SK-N-SH (cell line): ENCODE measurements around the gene SHC3. TPM values are rescaled to one million over a fixed set of nuclear protein-coding genes. Genes with fewer than 3 reads are reported as not detected.

Experiments
- CTCF ChIA-PET: fragments of 300-600, 350-600 bp; formaldehyde crosslinking; extraction: SDS; loops from one replicate; lab custom pipeline; 2021; lab: Yijun Ruan, JAX
- POLR2A ChIA-PET: fragments of 350-600 bp; sonication (Branson Sonifier 250); formaldehyde crosslinking; extraction: SDS; loops from one replicate; lab custom pipeline; 2020; ENCODE audit warnings: antibody characterized with exemption, inconsistent platforms; lab: Yijun Ruan, JAX
- DNase-seq: peaks from one replicate; pipeline ENCODE4 v3.0.0; 2012
- H2AFZ ChIP-seq: fragments of 200-600 bp; sonication (generic); 2 replicates; pipeline ENCODE4 v1.8.1; 2016; ENCODE audit warnings: antibody characterized with exemption, mild to moderate bottlenecking, low read depth
- H3F3A ChIP-seq: fragments of 200-600 bp; sonication (generic); replicated peaks from 2 replicates; pipeline ENCODE3; 2016; ENCODE audit warnings: antibody characterized with exemption, mild to moderate bottlenecking; ENCODE audit not compliant: insufficient read depth
- H3K27ac ChIP-seq, 2 experiments: fragments of 200-500 bp in 1 of 2; fragments of 200-600 bp in 1 of 2; sonication (Bioruptor generic) in 1 of 2; sonication (generic), shearing (Covaris generic) in 1 of 2; 2 replicates each; pipeline versions ENCODE4 v1.5.1 to v1.6.1; 2014 to 2016; ENCODE audit warnings: low read depth in 2 of 2, inconsistent platforms in 1 of 2, low read length in 1 of 2, mild to moderate bottlenecking in 1 of 2, mixed read lengths in 1 of 2
- H3K27me3 ChIP-seq: fragments of 200-600 bp; sonication (generic), shearing (Covaris generic); 2 replicates; pipeline ENCODE4 v1.6.1; 2016; ENCODE audit warnings: mixed run types; ENCODE audit not compliant: insufficient read depth
- H3K36me3 ChIP-seq, 2 experiments: fragments of 200-500 bp in 1 of 2; fragments of 200-600 bp in 1 of 2; sonication (Bioruptor generic) in 1 of 2; sonication (generic) in 1 of 2; replicated peaks in 1 of 2; 2 replicates each; pipeline versions ENCODE3 to v1.5.1; 2014 to 2016; ENCODE audit warnings: low read length in 1 of 2, mild to moderate bottlenecking in 1 of 2; ENCODE audit not compliant: insufficient read depth in 2 of 2, control insufficient read depth in 1 of 2
- H3K4me1 ChIP-seq, 2 experiments: fragments of 200-500 bp in 1 of 2; fragments of 200-600 bp in 1 of 2; sonication (Bioruptor generic) in 1 of 2; sonication (generic), shearing (Covaris generic) in 1 of 2; 2 replicates each; pipeline versions ENCODE4 v1.5.1 to v1.6.1; 2014 to 2016; ENCODE audit warnings: low read depth in 1 of 2, low read length in 1 of 2, mixed run types in 1 of 2; ENCODE audit not compliant: insufficient read depth in 2 of 2, control insufficient read depth in 1 of 2
- H3K4me2 ChIP-seq: fragments of 200-600 bp; sonication (generic), shearing (Covaris generic); 2 replicates; pipeline ENCODE4 v1.6.1; 2017; ENCODE audit warnings: mixed run types
- H3K4me3 ChIP-seq, 2 experiments: fragments of 200-500 bp in 1 of 2; fragments of 200-600 bp in 1 of 2; sonication (Bioruptor generic) in 1 of 2; sonication (generic), shearing (Covaris generic) in 1 of 2; 2 replicates each; pipeline versions ENCODE4 v1.5.1 to v1.8.1; 2014 to 2016; ENCODE audit warnings: low read depth in 2 of 2, inconsistent platforms in 1 of 2, low read length in 1 of 2, mild to moderate bottlenecking in 1 of 2, mixed read lengths in 1 of 2, moderate library complexity in 1 of 2
- H3K79me2 ChIP-seq: fragments of 200-600 bp; sonication (generic); 2 replicates; pipeline ENCODE4 v1.8.1; 2017; ENCODE audit warnings: mild to moderate bottlenecking; ENCODE audit not compliant: insufficient read depth
- H3K9ac ChIP-seq: fragments of 200-600 bp; sonication (generic); 2 replicates; pipeline ENCODE4 v1.6.1; 2017; ENCODE audit warnings: mixed run types
- H3K9me2 ChIP-seq: fragments of 200-600 bp; sonication (generic); 2 replicates; pipeline ENCODE4 v1.6.1; 2017; ENCODE audit warnings: mixed run types
- H3K9me3 ChIP-seq: fragments of 200-600 bp; sonication (generic); 2 replicates; pipeline ENCODE4 v1.6.1; 2017; ENCODE audit warnings: mixed run types, mild to moderate bottlenecking, moderate library complexity
- H4K20me1 ChIP-seq: fragments of 200-600 bp; sonication (generic); 2 replicates; pipeline ENCODE4 v1.6.1; 2017; ENCODE audit warnings: mild to moderate bottlenecking, mixed run types; ENCODE audit not compliant: insufficient read depth
- CHD2 ChIP-seq: fragments of 150-350 bp; IDR thresholded peaks from 2 replicates; pipeline ENCODE4 v1.6.1; 2018; ENCODE audit warnings: low read length; ENCODE audit not compliant: partially characterized antibody
- CTCF ChIP-seq: fragments of 200-600 bp; sonication (generic); IDR thresholded peaks from 2 replicates; pipeline ENCODE4 v1.6.1; 2017; ENCODE audit warnings: antibody characterized with exemption, mild to moderate bottlenecking, moderate library complexity
- ELF1 ChIP-seq: IDR thresholded peaks from 2 replicates; pipeline ENCODE4 v1.4.0; 2012
- EZH2phosphoT487 ChIP-seq: fragments of 200-600 bp; sonication (generic); IDR thresholded peaks from 2 replicates; pipeline ENCODE4 v1.6.1; 2017; ENCODE audit warnings: low read depth, mixed run types, mild to moderate bottlenecking, antibody characterized with exemption, moderate library complexity, borderline replicate concordance
- FOSL2 ChIP-seq: IDR thresholded peaks from 2 replicates; pipeline ENCODE4 v1.4.0; 2012; ENCODE audit warnings: low read depth, mild to moderate bottlenecking, moderate library complexity, borderline replicate concordance
- FOXJ3 ChIP-seq: sonication (generic); formaldehyde crosslinking; IDR thresholded peaks from 2 replicates; pipeline ENCODE4 v1.5.1; 2020; ENCODE audit warnings: mild to moderate bottlenecking, missing genetic modification reagents
- FOXM1 ChIP-seq: IDR thresholded peaks from 2 replicates; pipeline ENCODE4 v1.4.0; 2012; ENCODE audit warnings: low read depth, mild to moderate bottlenecking
- GABPA ChIP-seq: IDR thresholded peaks from 2 replicates; pipeline ENCODE4 v1.4.0; 2012; ENCODE audit warnings: low read depth, mild to moderate bottlenecking
- JUND ChIP-seq: IDR thresholded peaks from 2 replicates; pipeline ENCODE4 v1.4.0; 2012
- MAX ChIP-seq: IDR thresholded peaks from 2 replicates; pipeline ENCODE4 v1.4.0; 2012; ENCODE audit warnings: low read depth
- NRF1 ChIP-seq: IDR thresholded peaks from 2 replicates; pipeline ENCODE4 v1.6.1; 2012; ENCODE audit warnings: low read depth, mild to moderate bottlenecking, low read length
- PBX3 ChIP-seq: IDR thresholded peaks from 2 replicates; pipeline ENCODE4; 2012
- POLR2AphosphoS5 ChIP-seq: IDR thresholded peaks from 2 replicates; pipeline ENCODE4 v1.6.1; 2012; ENCODE audit warnings: low read depth, low read length
- RAD21 ChIP-seq: IDR thresholded peaks from 2 replicates; pipeline ENCODE4 v1.6.1; 2012; ENCODE audit warnings: mild to moderate bottlenecking, low read length
- RCOR1 ChIP-seq: fragments of 150-350 bp; IDR thresholded peaks from 2 replicates; pipeline ENCODE4 v1.6.1; 2017; ENCODE audit warnings: antibody characterized with exemption, low read length
- RFX5 ChIP-seq: IDR thresholded peaks from 2 replicates; pipeline ENCODE4 v1.6.1; 2012; ENCODE audit warnings: mild to moderate bottlenecking, improper control_type of control experiment, low read length
- RXRA ChIP-seq: IDR thresholded peaks from 2 replicates; pipeline ENCODE4 v1.4.0; 2012; ENCODE audit warnings: low read depth, mild to moderate bottlenecking, borderline replicate concordance
- SIN3A ChIP-seq: IDR thresholded peaks from 2 replicates; pipeline ENCODE4 v1.6.1; 2012; ENCODE audit warnings: low read depth, mild to moderate bottlenecking, low read length, moderate library complexity, borderline replicate concordance
- TEAD4 ChIP-seq: IDR thresholded peaks from 2 replicates; pipeline ENCODE4 v1.4.0; 2012; ENCODE audit warnings: mild to moderate bottlenecking, borderline replicate concordance; ENCODE audit not compliant: insufficient read depth
- YY1 ChIP-seq: IDR thresholded peaks from 2 replicates; pipeline ENCODE4 v1.4.0; 2012; ENCODE audit warnings: low read depth, mild to moderate bottlenecking
- ZBTB33 ChIP-seq: IDR thresholded peaks from 2 replicates; pipeline ENCODE4 v1.4.0; 2012; ENCODE audit warnings: low read depth, borderline replicate concordance
- WGBS: methylation state at CpG from one replicate; pipeline ENCODE4 v1.1.6; 2017; ENCODE audit warnings: low lambda C conversion rate; 5-methylcytosine and 5-hydroxymethylcytosine counted together
- polyA plus RNA-seq, 3 experiments: library from polyadenylated mRNA; depleted of rRNA; stranded (reverse); fragments of >200 nt; gene quantifications; 2 replicates each; pipeline ENCODE4 v1.2.3, GENCODE V29; 2012

Gene SHC3
- polyA plus RNA-seq, 1 of the 3 experiments (the other 2 are of a cell fraction), result 3.2 TPM

GRCh38 chr9:89096807-89097206, 81.8 kb downstream of the SHC3 start:
- no peak overlapping the region for H2AFZ ChIP-seq
- H3K27me3 ChIP-seq, result no peaks in the 10 kb centered on the region
- H3K27ac ChIP-seq, result no peak overlapping the region
- no peak overlapping the region for H3K9ac ChIP-seq
- H3F3A ChIP-seq, result peaks cover 10% of the 10 kb centered on the region
- no peaks in the 10 kb centered on the region for H3K9me3 ChIP-seq
- POLR2A ChIA-PET, result no interaction called here
- no peaks in the 10 kb centered on the region for H4K20me1 ChIP-seq
- H3K4me3 ChIP-seq, result no peak overlapping the region
- H3K9me2 ChIP-seq, result no peaks in the 10 kb centered on the region
- H3K4me2 ChIP-seq, result no peak overlapping the region
- WGBS, result 89% methylated on average over 7 of the region's 7 CpGs
- H3K36me3 ChIP-seq, result peaks cover 0 to 28% of the 10 kb centered on the region in 2 experiments
- CTCF ChIA-PET, result interaction anchor here (1.4 kb wide), 1 partner anchor 19 kb away, joined by 6 read pairs; no protein-coding TSS in a partner anchor
- no peaks in the 10 kb centered on the region; a peak in 1 of 4 replicates for H3K4me1 ChIP-seq
- DNase-seq, result no peak
- TF ChIP-seq RFX5, result no peak
- no peak for TF ChIP-seq RAD21
- TF ChIP-seq CTCF, result peak; percentile 35
- no peaks in the 10 kb centered on the region for H3K79me2 ChIP-seq

- H3K4me2 ChIP-seq, result no peak overlapping the region
- TF ChIP-seq PBX3 (no peak), GABPA (no peak), ELF1 (no peak), CHD2 (no peak), FOXM1 (no peak), FOSL2 (no peak), TEAD4 (no peak), NRF1 (no peak), RXRA (no peak), CTCF (no peak), RCOR1 (no peak), ZBTB33 (no peak), YY1 (no peak), FOXJ3 (CRISPR knock-in tag) (no peak), EZH2phosphoT487 (no peak), POLR2AphosphoS5 (no peak), SIN3A (no peak), MAX (no peak), JUND (no peak)
- TF ChIP-seq, all 33 proteins: peak for 0
- H3K9me2 ChIP-seq, result no peaks in the 10 kb centered on the region
- peaks cover 7% of the 10 kb centered on the region for H3F3A ChIP-seq
- no peak overlapping the region for H3K4me3 ChIP-seq
- H3K27me3 ChIP-seq, result no peaks in the 10 kb centered on the region
- no peak overlapping the region for H2AFZ ChIP-seq
- H3K27ac ChIP-seq, result no peak overlapping the region
- peaks cover 0 to 23% of the 10 kb centered on the region in 2 experiments for H3K36me3 ChIP-seq
- no peaks in the 10 kb centered on the region for H3K79me2 ChIP-seq
- 89% methylated on average over 11 of the region's 11 CpGs for WGBS
- H3K9me3 ChIP-seq, result no peaks in the 10 kb centered on the region
- H3K9ac ChIP-seq, result no peak overlapping the region
- ChIA-PET CTCF (interaction anchor here (0.8 to 1.4 kb wide), 2 partner anchors 18 to 30 kb away, joined by 3 to 6 read pairs; no protein-coding TSS in a partner anchor), POLR2A (no interaction called here)
- no peaks in the 10 kb centered on the region for H4K20me1 ChIP-seq
- no peak for DNase-seq
- H3K4me1 ChIP-seq, result no peaks in the 10 kb centered on the region; a peak in 1 of 4 replicates
Measured at GRCh38 chr9:89095761-89096528, 82.7 kb downstream of the SHC3 start.
